Ishikawa (cell line): Measurements from ENCODE around the gene DCP1B.

Experiments used
- CEBPB ChIP-seq: IDR thresholded peaks from 2 replicates; pipeline ENCODE4 v1.6.1; 2012
- CREB1 ChIP-seq: IDR thresholded peaks from 2 replicates; pipeline ENCODE4 v1.6.1; 2012; ENCODE audit warnings: low read depth
- EGR1 ChIP-seq: IDR thresholded peaks from 2 replicates; pipeline ENCODE4 v1.6.1; 2012
- EP300 ChIP-seq: IDR thresholded peaks from 2 replicates; pipeline ENCODE4 v1.6.1; 2012; ENCODE audit warnings: borderline replicate concordance
- FOXM1 ChIP-seq: IDR thresholded peaks from 2 replicates; pipeline ENCODE4 v1.6.1; 2012; ENCODE audit warnings: low read depth, borderline replicate concordance
- MAX ChIP-seq: IDR thresholded peaks from 2 replicates; pipeline ENCODE4 v1.6.1; 2012
- NFIC ChIP-seq: IDR thresholded peaks from 2 replicates; pipeline ENCODE4 v1.6.1; 2012
- RAD21 ChIP-seq: IDR thresholded peaks from 2 replicates; pipeline ENCODE4 v1.6.1; 2012; ENCODE audit warnings: low read depth
- REST ChIP-seq: IDR thresholded peaks from 2 replicates; pipeline ENCODE4 v1.6.1; 2012; ENCODE audit warnings: low read depth, mild to moderate bottlenecking
- TAF1 ChIP-seq: IDR thresholded peaks from 2 replicates; pipeline ENCODE4 v1.6.1; 2012; ENCODE audit warnings: low read depth, mild to moderate bottlenecking
- TCF12 ChIP-seq: IDR thresholded peaks from 2 replicates; pipeline ENCODE4 v1.6.1; 2012; ENCODE audit warnings: low read depth
- TEAD4 ChIP-seq: IDR thresholded peaks from 2 replicates; pipeline ENCODE4 v1.6.1; 2012
- USF1 ChIP-seq: IDR thresholded peaks from 2 replicates; pipeline ENCODE4 v1.6.1; 2012
- YY1 ChIP-seq: IDR thresholded peaks from 2 replicates; pipeline ENCODE4 v1.6.1; 2012; ENCODE audit warnings: low read depth
- ZBTB7A ChIP-seq: IDR thresholded peaks from 2 replicates; pipeline ENCODE4 v1.6.1; 2012; ENCODE audit warnings: low read depth

DCP1B gene

GRCh38 chr12:1993341-1993740 is 10.9 kb downstream of the DCP1B start:
- TF ChIP-seq EP300: no peak

- TF ChIP-seq REST: no peak
- no peak for TF ChIP-seq EGR1
- no peak for TF ChIP-seq RAD21
- TF ChIP-seq CREB1: no peak
- no peak for TF ChIP-seq TEAD4
- no peak for TF ChIP-seq EP300
- no peak for TF ChIP-seq TCF12
- no peak for TF ChIP-seq USF1
Measured at GRCh38 chr12:1992732-1993131, 11.5 kb downstream of the DCP1B start.

GRCh38 chr12:1989111-1989510 is 15.1 kb downstream of the DCP1B start:
- TF ChIP-seq EP300: no peak

- TF ChIP-seq RAD21: no peak
- no peak for TF ChIP-seq USF1
- no peak for TF ChIP-seq ZBTB7A
- TF ChIP-seq FOXM1: no peak
- no peak for TF ChIP-seq CREB1
- no peak for TF ChIP-seq EGR1
- no peak for TF ChIP-seq CEBPB
- no peak for TF ChIP-seq TEAD4
- no peak for TF ChIP-seq REST
- no peak for TF ChIP-seq MAX
- no peak for TF ChIP-seq EP300
- TF ChIP-seq NFIC: no peak
- TF ChIP-seq TAF1: no peak
- no peak for TF ChIP-seq TCF12
- TF ChIP-seq YY1: no peak
Measured at GRCh38 chr12:1984759-1985158, 19.5 kb downstream of the DCP1B start.

- TF ChIP-seq TCF12: no peak
- TF ChIP-seq ZBTB7A: no peak
- TF ChIP-seq RAD21: no peak
- TF ChIP-seq REST: no peak
Measured at GRCh38 chr12:1980282-1980681, 24.0 kb downstream of the DCP1B start.

GRCh38 chr12:1978078-1978862 is 26.0 kb downstream of the DCP1B start:
- TF ChIP-seq CEBPB (peak; percentile 43; the same call in 1 of the 2 replicates), TCF12 (no peak)
